DND-41 (cell line): Measurements from ENCODE around the gene PLEKHO1.

Source experiments
- ATAC-seq: fragments of 200-7000 bp; cut with Tn5 transposase; 3 replicates; pipeline ENCODE4 v1.9.1; 2021; ENCODE audit warnings: low read depth; ENCODE audit not compliant: insufficient read depth
- DNase-seq: peaks from one replicate; pipeline ENCODE4 v3.0.0-alpha.2; 2020
- H2AFZ ChIP-seq: 2 replicates; pipeline ENCODE4 v1.6.0; 2012; ENCODE audit warnings: low read depth, low read length
- H3K27ac ChIP-seq: 2 replicates; pipeline ENCODE4 v1.5.1; 2012; ENCODE audit warnings: low read length, inconsistent platforms
- H3K27me3 ChIP-seq: fragments of 200-600 bp; sonication (generic); 2 replicates; pipeline ENCODE4 v1.6.0; 2012; ENCODE audit warnings: low read length, mild to moderate bottlenecking, inconsistent platforms; ENCODE audit not compliant: insufficient read depth, poor library complexity
- H3K36me3 ChIP-seq: 2 replicates; pipeline ENCODE4 v1.5.1; 2012; ENCODE audit warnings: low read length, inconsistent platforms; ENCODE audit not compliant: insufficient read depth
- H3K4me1 ChIP-seq: 2 replicates; pipeline ENCODE4 v1.5.1; 2012; ENCODE audit warnings: mild to moderate bottlenecking, low read length; ENCODE audit not compliant: insufficient read depth
- H3K4me2 ChIP-seq: 2 replicates; pipeline ENCODE4 v1.6.0; 2012; ENCODE audit warnings: mild to moderate bottlenecking, moderate library complexity, low read length, inconsistent platforms; ENCODE audit not compliant: insufficient read depth
- H3K4me3 ChIP-seq, 2 experiments: fragments of 200-600 bp in 1 of 2; shearing (Covaris generic) in 1 of 2; 2 replicates each; pipeline ENCODE4 v1.5.1; 2012 to 2016; ENCODE audit warnings: inconsistent platforms in 2 of 2, low read length in 2 of 2, mild to moderate bottlenecking in 2 of 2, low read depth in 1 of 2, moderate library complexity in 1 of 2
- H3K79me2 ChIP-seq: 2 replicates; pipeline ENCODE4 v1.6.0; 2012; ENCODE audit warnings: low read length, inconsistent platforms; ENCODE audit not compliant: insufficient read depth
- H3K9ac ChIP-seq: 2 replicates; pipeline ENCODE4 v1.6.0; 2012; ENCODE audit warnings: low read depth, mild to moderate bottlenecking, inconsistent platforms, low read length, moderate library complexity
- H3K9me3 ChIP-seq: 2 replicates; pipeline ENCODE4 v1.5.1; 2012; ENCODE audit warnings: low read length, moderate library complexity, mild to moderate bottlenecking, inconsistent platforms; ENCODE audit not compliant: insufficient read depth, severe bottlenecking
- H4K20me1 ChIP-seq: 2 replicates; pipeline ENCODE4 v1.6.0; 2012; ENCODE audit warnings: low read length; ENCODE audit not compliant: insufficient read depth
- EZH2 ChIP-seq: IDR thresholded peaks from 3 replicates; pipeline ENCODE4 v1.6.1; 2012; ENCODE audit warnings: borderline replicate concordance, low read depth, mild to moderate bottlenecking, moderate library complexity, low read length, inconsistent platforms; ENCODE audit not compliant: severe bottlenecking
- TF ChIP-seq, protein P1 (sequence below): IDR thresholded peaks from 2 replicates; pipeline ENCODE4 v1.5.1; 2012; ENCODE audit warnings: borderline replicate concordance, low read length, moderate library complexity, mild to moderate bottlenecking; ENCODE audit not compliant: poor library complexity, severe bottlenecking; ENCODE audit errors: extremely low read depth

The PLEKHO1 gene

DNA sequence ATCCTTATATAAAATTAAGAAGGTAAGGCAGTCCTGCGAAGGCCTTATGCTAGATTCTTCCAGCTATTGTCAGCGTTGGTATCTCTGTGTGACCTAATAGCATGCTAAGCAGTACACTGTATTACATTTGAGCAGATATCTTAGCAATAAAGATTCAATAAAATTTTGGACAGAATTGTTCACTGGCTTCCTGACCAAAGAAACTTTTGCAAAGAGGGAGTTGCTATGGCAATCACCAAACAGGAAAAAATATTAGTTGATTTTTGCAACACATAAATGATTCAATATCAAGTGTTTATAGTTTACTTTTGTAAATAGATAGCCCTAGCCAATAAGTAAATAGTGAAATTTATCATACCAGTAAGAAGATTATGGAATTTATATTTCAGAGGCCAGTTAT, 31.0 kb upstream of the PLEKHO1 start:
- TF ChIP-seq, protein P1, sequence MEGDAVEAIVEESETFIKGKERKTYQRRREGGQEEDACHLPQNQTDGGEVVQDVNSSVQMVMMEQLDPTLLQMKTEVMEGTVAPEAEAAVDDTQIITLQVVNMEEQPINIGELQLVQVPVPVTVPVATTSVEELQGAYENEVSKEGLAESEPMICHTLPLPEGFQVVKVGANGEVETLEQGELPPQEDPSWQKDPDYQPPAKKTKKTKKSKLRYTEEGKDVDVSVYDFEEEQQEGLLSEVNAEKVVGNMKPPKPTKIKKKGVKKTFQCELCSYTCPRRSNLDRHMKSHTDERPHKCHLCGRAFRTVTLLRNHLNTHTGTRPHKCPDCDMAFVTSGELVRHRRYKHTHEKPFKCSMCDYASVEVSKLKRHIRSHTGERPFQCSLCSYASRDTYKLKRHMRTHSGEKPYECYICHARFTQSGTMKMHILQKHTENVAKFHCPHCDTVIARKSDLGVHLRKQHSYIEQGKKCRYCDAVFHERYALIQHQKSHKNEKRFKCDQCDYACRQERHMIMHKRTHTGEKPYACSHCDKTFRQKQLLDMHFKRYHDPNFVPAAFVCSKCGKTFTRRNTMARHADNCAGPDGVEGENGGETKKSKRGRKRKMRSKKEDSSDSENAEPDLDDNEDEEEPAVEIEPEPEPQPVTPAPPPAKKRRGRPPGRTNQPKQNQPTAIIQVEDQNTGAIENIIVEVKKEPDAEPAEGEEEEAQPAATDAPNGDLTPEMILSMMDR = no peak
- no peak for TF ChIP-seq EZH2
- Histone ChIP-seq H3K36me3 (peaks cover 6% of the 10 kb centered on the region; the same call in 1 of the 2 replicates), H3K4me3 (no peak overlapping the region), H3K27me3 (no peaks in the 10 kb centered on the region), H3K9me3 (peaks cover 10% of the 10 kb centered on the region), H3K27ac (no peak overlapping the region), H2AFZ (no peak overlapping the region), H3K4me1 (no peaks in the 10 kb centered on the region), H4K20me1 (no peaks in the 10 kb centered on the region), H3K4me2 (no peak overlapping the region), H3K79me2 (no peaks in the 10 kb centered on the region), H3K9ac (no peak overlapping the region)
- DNase-seq (no peak), ATAC-seq (no peak)

DNA sequence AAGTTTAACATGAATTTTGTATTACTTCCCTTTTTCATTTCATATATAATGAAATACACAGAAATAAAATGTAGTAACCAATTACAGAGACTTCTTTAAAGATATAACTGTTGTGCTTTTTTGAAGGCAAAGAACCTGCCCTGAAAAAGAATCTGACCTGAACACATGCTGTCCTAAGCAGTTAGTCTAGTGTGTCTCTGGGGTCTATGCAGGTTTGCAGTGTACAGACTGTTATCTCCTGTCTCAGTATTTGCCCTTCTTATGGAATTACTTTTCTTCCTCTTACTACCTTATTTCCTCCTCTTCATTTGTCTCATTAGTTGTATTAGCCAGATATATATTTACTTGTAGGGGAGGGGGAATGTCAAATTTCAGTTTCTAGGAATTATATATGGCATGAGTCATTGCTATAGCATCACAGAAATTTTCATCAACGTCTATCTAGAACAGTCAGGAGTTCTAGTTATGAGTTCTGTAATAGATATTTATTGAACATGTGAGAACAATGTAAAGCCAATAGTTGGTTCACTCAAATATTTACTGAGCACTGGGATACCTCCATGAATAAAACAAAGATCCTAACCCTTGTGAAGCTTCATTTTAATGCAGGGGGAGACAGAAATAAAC, 28.4 kb upstream of the PLEKHO1 start:
- Histone ChIP-seq H3K27ac (no peak overlapping the region), H3K9me3 (no peaks in the 10 kb centered on the region), H3K9ac (no peak overlapping the region), H3K79me2 (no peaks in the 10 kb centered on the region), H3K4me3 (no peak overlapping the region), H2AFZ (no peak overlapping the region), H3K36me3 (no peaks in the 10 kb centered on the region), H3K27me3 (no peaks in the 10 kb centered on the region), H3K4me2 (no peak overlapping the region), H4K20me1 (no peaks in the 10 kb centered on the region), H3K4me1 (no peaks in the 10 kb centered on the region)
- DNase-seq (no peak), ATAC-seq (no peak)
- TF ChIP-seq, protein P1 = no peak
- no peak for TF ChIP-seq EZH2

DNA sequence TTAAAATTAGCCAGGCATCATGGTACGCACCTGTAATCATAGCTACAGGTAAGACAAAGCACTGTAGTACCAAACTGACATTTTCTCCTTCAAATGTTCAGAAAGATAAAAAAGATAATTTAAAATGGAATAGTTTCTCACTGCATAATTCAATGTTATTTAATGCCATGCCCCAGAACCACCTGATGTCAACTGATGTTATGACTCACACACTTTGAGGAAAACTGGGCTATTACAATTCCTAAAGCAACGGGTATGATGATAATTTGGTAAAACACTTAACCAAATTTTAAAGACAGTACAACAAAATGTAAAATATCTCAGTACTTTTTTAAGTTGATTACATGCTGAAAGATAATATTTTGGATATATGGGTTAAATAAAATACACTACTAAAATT, 22.9 kb upstream of the PLEKHO1 start:
- DNase-seq (no peak), ATAC-seq (no peak)
- Histone ChIP-seq H3K36me3 (peaks cover 4% of the 10 kb centered on the region; the same call in 1 of the 2 replicates), H3K9me3 (no peaks in the 10 kb centered on the region), H3K4me1 (no peaks in the 10 kb centered on the region), H3K9ac (no peak overlapping the region), H3K27me3 (no peaks in the 10 kb centered on the region), H3K4me3 (no peak overlapping the region), H3K79me2 (no peaks in the 10 kb centered on the region), H3K27ac (no peak overlapping the region), H4K20me1 (no peaks in the 10 kb centered on the region), H2AFZ (no peak overlapping the region), H3K4me2 (no peak overlapping the region)
- no peak for TF ChIP-seq EZH2
- TF ChIP-seq, protein P1 = no peak
